ENCODE results near the gene RNASEH2B.

Gene RNASEH2B

DNA sequence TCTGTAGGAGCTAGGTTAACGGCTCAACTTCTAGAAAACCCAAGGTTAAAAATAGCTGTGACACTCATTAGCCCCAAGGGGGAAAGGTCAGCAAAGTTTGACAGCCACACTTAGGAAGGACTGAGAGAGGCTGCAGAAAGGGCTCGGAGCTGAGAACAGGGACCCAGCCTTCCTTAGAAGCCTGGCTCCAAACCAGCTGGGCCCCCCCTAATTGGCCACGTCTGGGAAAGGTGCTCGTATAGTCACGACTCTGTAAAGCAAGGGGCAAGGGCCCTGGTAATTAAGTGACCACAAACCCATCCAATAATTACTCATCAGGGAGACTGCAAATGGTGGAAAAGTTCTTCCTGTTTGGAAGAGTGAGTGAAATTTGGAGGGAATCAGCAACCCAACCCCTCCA lies 90.5 kb downstream of the RNASEH2B start:
- no peak for DNase-seq

DNA sequence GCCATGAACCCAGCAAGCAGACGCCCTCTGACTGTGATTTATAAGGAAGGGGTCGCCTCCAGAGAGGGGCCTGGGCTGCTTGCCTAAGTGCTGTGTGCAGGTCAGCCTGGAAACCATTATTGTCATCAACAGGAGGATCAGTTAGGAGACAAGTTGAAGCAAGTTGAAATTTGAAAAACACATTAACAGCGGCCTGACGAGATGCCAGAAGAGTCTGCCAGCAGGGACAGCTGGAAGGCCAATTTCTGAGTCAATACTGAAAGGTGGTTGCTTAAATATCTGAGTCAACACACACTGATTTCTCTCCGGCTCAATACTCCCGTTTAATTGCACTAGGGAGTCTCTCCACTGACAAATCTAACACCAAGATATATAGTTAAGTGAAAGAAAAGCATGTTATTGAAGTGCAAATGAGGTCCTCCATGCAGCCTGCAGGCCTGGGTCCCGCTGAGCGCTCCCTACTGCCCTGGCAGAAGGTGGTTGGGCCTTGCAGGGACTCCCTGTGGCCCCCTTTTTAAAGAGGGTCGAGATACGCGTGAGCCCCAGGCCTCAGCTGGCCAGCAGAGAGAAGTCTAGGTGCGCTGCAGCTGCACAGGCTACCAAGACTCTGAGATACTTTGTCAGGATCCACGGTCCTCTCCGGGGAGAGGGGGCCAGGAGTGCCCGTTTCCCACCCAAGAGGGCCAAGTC lies 91.1 kb downstream of the RNASEH2B start:
- DNase-seq = no peak

DNA sequence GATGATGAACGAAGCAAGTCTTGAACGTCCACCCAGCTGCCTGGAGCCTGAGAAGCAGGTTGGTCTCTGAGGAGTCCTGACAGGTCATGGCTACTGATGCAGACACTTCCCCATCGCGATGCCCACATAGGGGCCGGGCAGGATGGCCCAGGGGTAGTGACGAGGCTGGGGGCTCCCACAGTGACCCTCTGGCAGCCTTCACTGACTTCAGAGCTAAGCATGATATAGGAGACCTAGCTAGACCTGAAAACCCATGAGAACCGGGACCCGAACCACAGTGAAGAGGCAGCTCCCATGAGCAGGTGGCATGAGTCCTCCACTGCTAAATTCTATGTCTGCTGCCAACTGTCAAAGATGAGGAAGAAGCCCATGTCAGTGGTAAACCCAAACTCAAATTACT lies 91.7 kb downstream of the RNASEH2B start:
- DNase-seq = no peak

DNA sequence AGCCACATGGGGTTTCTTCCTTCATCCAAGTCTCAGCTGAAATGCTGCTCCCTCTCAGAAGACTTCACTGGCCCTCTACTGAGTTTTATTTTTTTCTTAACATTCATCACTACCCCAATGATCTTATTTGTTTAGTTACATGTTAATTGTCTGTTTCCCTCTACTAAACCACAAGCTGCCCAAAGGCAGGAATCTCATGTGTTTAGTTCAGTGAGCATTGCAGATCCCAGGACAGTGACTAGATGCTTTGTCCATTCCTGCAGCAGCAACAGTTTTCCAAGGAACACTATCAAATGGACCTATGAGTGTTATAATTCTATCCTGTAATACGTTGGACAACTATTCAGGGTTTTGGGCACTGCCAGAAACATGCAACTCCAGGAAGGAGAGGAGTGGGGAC lies 93.1 kb downstream of the RNASEH2B start:
- DNase-seq = no peak

DNA sequence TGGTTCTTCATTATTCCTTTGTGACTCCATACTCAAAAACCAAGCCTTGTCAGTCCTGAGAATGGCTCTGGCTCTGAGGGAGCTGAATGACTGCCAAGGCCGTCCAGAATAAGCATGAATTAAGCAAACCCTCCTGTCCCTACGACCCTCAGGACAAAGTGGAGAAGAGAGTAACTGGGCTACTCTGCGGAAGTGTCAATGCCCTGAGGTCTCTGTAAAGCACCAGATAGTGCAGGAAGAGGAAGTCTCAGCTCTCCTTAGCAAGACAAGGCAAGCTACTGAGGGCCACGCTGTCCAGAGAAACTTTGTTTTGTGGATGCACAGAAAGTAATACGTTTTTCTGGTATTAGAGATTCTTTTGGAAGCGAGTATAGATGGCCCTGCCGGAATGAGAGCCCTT lies 94.1 kb downstream of the RNASEH2B start:
- DNase-seq = no peak

DNA sequence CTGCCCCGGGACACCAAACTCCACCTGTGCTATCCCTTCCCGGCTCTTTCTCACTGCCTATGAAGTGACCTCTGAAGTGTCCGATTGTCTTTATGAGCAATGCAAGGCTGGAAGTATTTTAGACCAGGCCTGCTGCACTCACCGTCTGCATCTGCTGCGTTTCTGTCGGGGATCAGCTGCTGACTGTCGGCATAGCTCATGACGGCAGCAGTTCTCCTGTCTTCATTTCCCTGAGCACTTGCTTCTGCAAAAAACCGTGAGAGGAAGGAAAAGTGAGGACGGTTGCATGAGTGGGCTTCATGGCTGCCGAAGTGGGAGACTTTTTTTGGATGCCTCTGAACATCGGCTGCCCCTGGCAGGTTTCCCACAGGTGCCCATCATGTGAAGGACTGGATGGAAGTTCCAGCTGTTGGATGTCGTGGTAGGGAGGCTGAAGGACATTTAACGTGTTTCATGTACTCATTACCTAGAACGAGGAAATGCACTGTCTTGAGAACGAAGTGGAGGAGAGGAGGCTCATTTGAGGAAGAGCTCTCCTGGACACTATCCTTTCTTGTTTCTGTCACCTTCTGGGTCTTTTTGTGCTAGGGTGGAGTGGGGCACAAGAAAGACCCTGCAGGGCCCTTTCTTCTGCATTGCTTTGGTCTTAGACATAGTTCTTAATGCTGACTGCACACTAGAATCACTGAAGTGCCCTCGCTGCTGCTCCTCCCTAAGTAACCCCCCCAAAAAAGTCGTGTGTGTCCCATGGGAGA lies 94.7 kb downstream of the RNASEH2B start:
- DNase-seq = no peak

GRCh38 chr13:51004918-51005460 lies 95.4 kb downstream of the RNASEH2B start:
- no peak for DNase-seq

- DNase-seq = no peak
Observed at GRCh38 chr13:51005566-51005965, 96.0 kb downstream of the RNASEH2B start.
